HepG2 (cell line): ENCODE data around the gene SPTAN1. TPM values are rescaled to one million over a fixed set of nuclear protein-coding genes. Genes with fewer than 3 reads are reported as not detected.

ENCODE experiments used
- ATAC-seq: fragments of 200-7000 bp; cut with Tn5 transposase; 3 replicates; pipeline ENCODE4 v1.9.1; 2020; ENCODE audit warnings: mild to moderate bottlenecking, moderate library complexity
- BruUV-seq: library from RNA; stranded (reverse); fragments of 400-500 nt; replicated peaks from 2 replicates; lab custom pipeline; 2021; lab: Mats Ljungman, UMichigan
- CTCF ChIA-PET: fragments of 300-600 bp; formaldehyde crosslinking; extraction: SDS; loops from one replicate; lab custom pipeline; 2021; ENCODE audit warnings: low total read pairs, inconsistent platforms, low intra/inter-chr PET ratio; lab: Yijun Ruan, JAX
- POLR2A ChIA-PET: fragments of 350-600 bp; sonication (Branson Sonifier 250); formaldehyde crosslinking; loops from one replicate; lab custom pipeline; 2020; ENCODE audit warnings: antibody characterized with exemption, inconsistent platforms; lab: Yijun Ruan, JAX
- DNase-seq: peaks from one replicate; pipeline ENCODE4 v3.0.0-alpha.2; 2015; ENCODE audit warnings: low spot score
- FAIRE-seq: peaks from 3 replicates; lab custom pipeline; 2011; peaks lifted over from hg19 to GRCh38; lab: Jason Lieb, UNC
- H2AFZ ChIP-seq: one replicate; pipeline ENCODE4 v1.6.1; 2011; ENCODE audit warnings: low read length, inconsistent platforms
- H3K27ac ChIP-seq: fragments of 300-600 bp; 3 replicates; pipeline ENCODE4 v1.8.0; 2011; ENCODE audit warnings: mixed run types, mild to moderate bottlenecking, mixed read lengths, low read length, inconsistent platforms; ENCODE audit not compliant: insufficient read depth; ENCODE audit errors: extremely low read length
- H3K27me3 ChIP-seq, 2 experiments: fragments of 200-600 bp in 1 of 2; 2 replicates in 1 of 2; 3 replicates in 1 of 2; pipeline versions ENCODE4 v1.6.0 to v1.8.0; 2011; ENCODE audit warnings: low read length in 2 of 2, mild to moderate bottlenecking in 2 of 2, moderate library complexity in 2 of 2, inconsistent platforms in 1 of 2; ENCODE audit not compliant: insufficient read depth in 2 of 2, control insufficient read depth in 1 of 2
- H3K36me3 ChIP-seq, 2 experiments: fragments of 200-600 bp in 1 of 2; replicated peaks in 1 of 2; 2 replicates in 1 of 2; 3 replicates in 1 of 2; pipeline versions ENCODE4 v1.5.1 to v1.8.0; 2011; ENCODE audit warnings: low read length in 2 of 2, inconsistent platforms in 1 of 2; ENCODE audit not compliant: insufficient read depth in 2 of 2, control insufficient read depth in 1 of 2
- H3K4me1 ChIP-seq: 2 replicates; pipeline ENCODE4 v1.5.1; 2012; ENCODE audit warnings: low read length, inconsistent platforms; ENCODE audit not compliant: insufficient read depth
- H3K4me2 ChIP-seq: 2 replicates; pipeline ENCODE4 v1.6.0; 2011; ENCODE audit warnings: low read depth, low read length, inconsistent platforms
- H3K4me3 ChIP-seq, 3 experiments: fragments of 200-600 bp in 1 of 3; sonication (generic), shearing (Covaris generic) in 1 of 3; replicated peaks in 1 of 3; 2 replicates each; pipeline ENCODE4 v1.5.1; 2011 to 2016; ENCODE audit warnings: low read length in 3 of 3, inconsistent platforms in 2 of 3, low read depth in 2 of 3, mild to moderate bottlenecking in 2 of 3, control low read depth in 1 of 3, mixed read lengths in 1 of 3; ENCODE audit not compliant: insufficient read depth in 1 of 3
- H3K79me2 ChIP-seq: one replicate; pipeline ENCODE4 v1.6.1; 2011; ENCODE audit warnings: low read length, inconsistent platforms; ENCODE audit not compliant: insufficient read depth
- H3K9ac ChIP-seq: 2 replicates; pipeline ENCODE4 v1.6.0; 2011; ENCODE audit warnings: mild to moderate bottlenecking, low read depth, low read length, inconsistent platforms; ENCODE audit not compliant: insufficient read depth
- H3K9me3 ChIP-seq: 2 replicates; pipeline ENCODE4 v1.5.1; 2012; ENCODE audit warnings: mild to moderate bottlenecking, low read length
- H4K20me1 ChIP-seq: 2 replicates; pipeline ENCODE4 v1.6.0; 2011; ENCODE audit warnings: inconsistent platforms, mild to moderate bottlenecking, low read length, moderate library complexity; ENCODE audit not compliant: insufficient read depth
- ATF2 ChIP-seq: sonication (generic); formaldehyde crosslinking; IDR thresholded peaks from 2 replicates; pipeline ENCODE4 v1.4.0; 2020; ENCODE audit warnings: missing genetic modification reagents
- ATF7 ChIP-seq, 2 experiments: fragments of 450-650 bp in 1 of 2; sonication (generic) in 1 of 2; formaldehyde crosslinking in 1 of 2; IDR thresholded peaks; 2 replicates each; pipeline versions ENCODE4 v1.4.0 to v1.6.1; 2016 to 2020; ENCODE audit warnings: antibody characterized with exemption in 1 of 2, mild to moderate bottlenecking in 1 of 2, missing genetic modification reagents in 1 of 2
- ATF7-NPFF ChIP-seq: sonication (generic); formaldehyde crosslinking; IDR thresholded peaks from 2 replicates; pipeline ENCODE4 v1.8.1; 2023; ENCODE audit warnings: mild to moderate bottlenecking, low read depth, missing genetic modification reagents, moderate library complexity
- CEBPB ChIP-seq: IDR thresholded peaks from 2 replicates; pipeline ENCODE4 v1.6.1; 2011; ENCODE audit warnings: low read depth, low read length, improper control_type of control experiment, borderline replicate concordance
- CEBPG ChIP-seq: IDR thresholded peaks from 2 replicates; pipeline ENCODE4 v1.6.1; 2016
- ESRRA ChIP-seq: sonication (generic); formaldehyde crosslinking; IDR thresholded peaks from 2 replicates; pipeline ENCODE4 v1.5.1; 2020; ENCODE audit warnings: mild to moderate bottlenecking, low read depth, missing genetic modification reagents
- FOXK1 ChIP-seq: sonication (generic); formaldehyde crosslinking; IDR thresholded peaks from 2 replicates; pipeline ENCODE4 v1.4.0; 2020; ENCODE audit warnings: low read depth, missing genetic modification reagents, borderline replicate concordance
- HNF4A ChIP-seq: sonication (generic); formaldehyde crosslinking; IDR thresholded peaks from 2 replicates; pipeline ENCODE4 v1.4.0; 2020; ENCODE audit warnings: missing genetic modification reagents
- HNRNPUL1 ChIP-seq: fragments of 200-400 bp; formaldehyde crosslinking; IDR thresholded peaks from 2 replicates; pipeline ENCODE4 v1.6.1; 2017; ENCODE audit warnings: low read depth, mild to moderate bottlenecking, low read length, moderate library complexity
- KAT8 ChIP-seq: IDR thresholded peaks from 2 replicates; pipeline ENCODE4 v1.6.1; 2016; ENCODE audit warnings: missing genetic modification reagents, missing compliant biosample characterization
- MXD3 ChIP-seq: IDR thresholded peaks from 2 replicates; pipeline ENCODE4 v1.6.1; 2016; ENCODE audit warnings: mild to moderate bottlenecking, missing biosample characterization, missing genetic modification reagents
- NCOR1 ChIP-seq: fragments of 200-600 bp; sonication (generic); IDR thresholded peaks from 2 replicates; pipeline ENCODE4 v1.7.0; 2017; ENCODE audit warnings: antibody characterized with exemption, low read length, borderline replicate concordance
- NR1H2 ChIP-seq: sonication (generic); formaldehyde crosslinking; IDR thresholded peaks from 2 replicates; pipeline ENCODE4 v1.8.1; 2022; ENCODE audit warnings: low read depth, missing genetic modification reagents, borderline replicate concordance
- NRL ChIP-seq: sonication (generic); formaldehyde crosslinking; IDR thresholded peaks from 2 replicates; pipeline ENCODE4 v1.5.0; 2020; ENCODE audit warnings: missing genetic modification reagents, mild to moderate bottlenecking, moderate library complexity, borderline replicate concordance
- PCBP2 ChIP-seq: fragments of 200-400 bp; formaldehyde crosslinking; optimal IDR thresholded peaks from 2 replicates; pipeline ENCODE3; 2018; ENCODE audit warnings: low read length, low read depth; ENCODE audit not compliant: poor library complexity, severe bottlenecking
- PRMT3 ChIP-seq: sonication (generic); formaldehyde crosslinking; IDR thresholded peaks from 2 replicates; pipeline ENCODE4 v1.8.1; 2022; ENCODE audit warnings: low read depth, mild to moderate bottlenecking, moderate library complexity, missing genetic modification reagents, borderline replicate concordance
- RAD21 ChIP-seq: fragments of 450-650 bp; formaldehyde crosslinking; IDR thresholded peaks from 2 replicates; pipeline ENCODE4 v1.5.0; 2020; ENCODE audit warnings: mild to moderate bottlenecking
- TAF1 ChIP-seq: sonication (generic); formaldehyde crosslinking; IDR thresholded peaks from 2 replicates; pipeline ENCODE4 v1.4.0; 2020; ENCODE audit warnings: missing genetic modification reagents
- ZNF143 ChIP-seq: sonication (generic); formaldehyde crosslinking; IDR thresholded peaks from 2 replicates; pipeline ENCODE4 v1.4.0; 2020; ENCODE audit warnings: missing genetic modification reagents
- ZNF263 ChIP-seq: sonication (generic); formaldehyde crosslinking; IDR thresholded peaks from 2 replicates; pipeline ENCODE4 v1.4.0; 2020; ENCODE audit warnings: missing genetic modification reagents
- ZNF451 ChIP-seq: sonication (generic); formaldehyde crosslinking; IDR thresholded peaks from 2 replicates; pipeline ENCODE4 v1.5.0; 2020; ENCODE audit warnings: mild to moderate bottlenecking, missing genetic modification reagents
- ZNF772 ChIP-seq: sonication (generic); formaldehyde crosslinking; IDR thresholded peaks from 2 replicates; pipeline ENCODE4 v1.5.0; 2020; ENCODE audit warnings: mild to moderate bottlenecking, missing genetic modification reagents
- WGBS: methylation state at CpG from one replicate; pipeline ENCODE4 v1.1.6; 2017; ENCODE audit warnings: low lambda C conversion rate; 5-methylcytosine and 5-hydroxymethylcytosine counted together
- in situ Hi-C: cut with HindIII; loops from 2 replicates; pipeline ENCODE4 v1.10.0; 2017; ENCODE audit warnings: low pct_unique_long_range_greater_than_20kb; ENCODE audit not compliant: extremely low pct_ligation_motif_present
- intact Hi-C: fragments of 100-400 bp; cut with micrococcal nuclease; formaldehyde crosslinking; loops from one replicate; pipeline ENCODE4 v1.10.0; 2022; ENCODE audit not compliant: unreplicated experiment
- polyA plus RNA-seq, 8 experiments: library from polyadenylated mRNA; depleted of rRNA in 3 of 8; stranded (reverse) in 7 of 8; unstranded in 1 of 8; fragments of >200 nt; fragmentation: Illumina TruSeq in 4 of 8; extraction: Trizol in 4 of 8; gene quantifications; 2 replicates each; pipeline versions ENCODE4 v1.2.1 to v1.2.3, GENCODE V29; 2011 to 2016; ENCODE audit warnings: low read depth in 4 of 8, missing spikeins in 1 of 8, mixed read lengths in 1 of 8; ENCODE audit not compliant: insufficient read depth in 1 of 8
- total RNA-seq, 5 experiments: library from RNA; depleted of rRNA; stranded (reverse); fragments of >200 nt; fragmentation: Illumina TruSeq; extraction: Trizol; gene quantifications; 2 replicates each; pipeline ENCODE4 v1.2.3, GENCODE V29; 2016; ENCODE audit warnings: low read depth in 1 of 5

SPTAN1 gene
- total and polyA plus RNA-seq, 2 of the 13 experiments (the other 11 are each of a cell fraction or from before 2014, with no cell fraction given): 106 to 111 TPM

- Histone ChIP-seq H3K4me1 (peaks cover 21% of the 10 kb centered on the region), H2AFZ (no peak overlapping the region), H3K4me2 (peak overlapping the region; percentile 84), H3K9me3 (no peaks in the 10 kb centered on the region), H3K27me3 (no peaks in the 10 kb centered on the region), H3K27ac (peak overlapping the region; percentile 85), H3K4me3 (peak overlapping the region; percentile 57 to 73 (median 60); a peak in 5 of 6 replicates), H3K36me3 (peaks cover 13 to 34% of the 10 kb centered on the region in 2 experiments; a peak in 4 of 5 replicates), H4K20me1 (no peaks in the 10 kb centered on the region), H3K9ac (peak overlapping the region; percentile 66), H3K79me2 (no peaks in the 10 kb centered on the region)
- ChIA-PET POLR2A (interaction anchor here (0.7 to 2.3 kb wide), 21 partner anchors 10 to 313 kb away, joined by 3 to 33 read pairs (median 6); partner anchors contain the start of genes DYNC2I2, ENDOG, NUP188 and SET), CTCF (interaction anchor here (0.8 to 1.4 kb wide), 3 partner anchors 12 to 197 kb away, joined by 3 to 12 read pairs (median 3); partner anchors contain the start of gene PKN3)
- 16% methylated on average over 6 of the region's 20 CpGs for WGBS
- ATAC-seq (peak; percentile 93), DNase-seq (peak; percentile 92), FAIRE-seq (peak; percentile 57)
- BruUV-seq: no TSS peak
- intact Hi-C loops: loop anchor here (2.0 to 5.0 kb wide), 3 partner anchors 52 to 83 kb away; partner anchors contain the start of genes PKN3, SET and SPTAN1
- in situ Hi-C loops: no loop called here
- TF ChIP-seq ZNF263 (CRISPR knock-in tag): peak; percentile 69
- no peak for TF ChIP-seq HNRNPUL1
- peak; percentile 20; the same call in 1 of the 2 replicates for TF ChIP-seq MXD3 (CRISPR knock-in tag)
- TF ChIP-seq CEBPB: no peak
- TF ChIP-seq NCOR1: no peak; the same call in 1 of the 2 replicates
- no peak for TF ChIP-seq NR1H2
- no peak for TF ChIP-seq ESRRA (CRISPR knock-in tag)
- TF ChIP-seq HNF4A: no peak; the same call in 1 of the 2 replicates
- no peak for TF ChIP-seq PCBP2
- 0 out of 2 replicates have a peak, but pooled peaks have one; percentile 33 for TF ChIP-seq NRL (CRISPR knock-in tag)
- peak; percentile 82 for TF ChIP-seq ZNF143 (CRISPR knock-in tag)
- TF ChIP-seq CEBPG (CRISPR knock-in tag): 0 out of 2 replicates have a peak, but pooled peaks have one; percentile 7
- peak; percentile 67; the same call in 1 of the 2 replicates for TF ChIP-seq ATF7-NPFF (CRISPR knock-in tag)
- TF ChIP-seq ZNF772: no peak
- TF ChIP-seq TAF1 (CRISPR knock-in tag): peak; percentile 30; the same call in 1 of the 2 replicates
- 0 out of 2 replicates have a peak, but pooled peaks have one; percentile 34 for TF ChIP-seq ZNF451 (CRISPR knock-in tag)
- no peak for TF ChIP-seq ATF7 (IDR thresholded peaks at IDR 0.05)
- TF ChIP-seq ATF7 (CRISPR knock-in tag; IDR thresholded peaks at IDR 0.05): peak; percentile 46; the same call in 1 of the 2 replicates
- TF ChIP-seq KAT8 (CRISPR knock-in tag): peak; percentile 22; the same call in 1 of the 2 replicates
- TF ChIP-seq ATF2 (CRISPR knock-in tag): 0 out of 2 replicates have a peak, but pooled peaks have one; percentile 34
- peak; percentile 84 for TF ChIP-seq RAD21
- 0 out of 2 replicates have a peak, but pooled peaks have one; percentile 41 for TF ChIP-seq PRMT3 (CRISPR knock-in tag)
- peak; percentile 15; the same call in 1 of the 2 replicates for TF ChIP-seq FOXK1 (CRISPR knock-in tag)
Measured at GRCh38 chr9:128635266-128636023, 83.1 kb downstream of the SPTAN1 start.
